ENCODE data around the gene MAP1A.

Gene MAP1A

DNA sequence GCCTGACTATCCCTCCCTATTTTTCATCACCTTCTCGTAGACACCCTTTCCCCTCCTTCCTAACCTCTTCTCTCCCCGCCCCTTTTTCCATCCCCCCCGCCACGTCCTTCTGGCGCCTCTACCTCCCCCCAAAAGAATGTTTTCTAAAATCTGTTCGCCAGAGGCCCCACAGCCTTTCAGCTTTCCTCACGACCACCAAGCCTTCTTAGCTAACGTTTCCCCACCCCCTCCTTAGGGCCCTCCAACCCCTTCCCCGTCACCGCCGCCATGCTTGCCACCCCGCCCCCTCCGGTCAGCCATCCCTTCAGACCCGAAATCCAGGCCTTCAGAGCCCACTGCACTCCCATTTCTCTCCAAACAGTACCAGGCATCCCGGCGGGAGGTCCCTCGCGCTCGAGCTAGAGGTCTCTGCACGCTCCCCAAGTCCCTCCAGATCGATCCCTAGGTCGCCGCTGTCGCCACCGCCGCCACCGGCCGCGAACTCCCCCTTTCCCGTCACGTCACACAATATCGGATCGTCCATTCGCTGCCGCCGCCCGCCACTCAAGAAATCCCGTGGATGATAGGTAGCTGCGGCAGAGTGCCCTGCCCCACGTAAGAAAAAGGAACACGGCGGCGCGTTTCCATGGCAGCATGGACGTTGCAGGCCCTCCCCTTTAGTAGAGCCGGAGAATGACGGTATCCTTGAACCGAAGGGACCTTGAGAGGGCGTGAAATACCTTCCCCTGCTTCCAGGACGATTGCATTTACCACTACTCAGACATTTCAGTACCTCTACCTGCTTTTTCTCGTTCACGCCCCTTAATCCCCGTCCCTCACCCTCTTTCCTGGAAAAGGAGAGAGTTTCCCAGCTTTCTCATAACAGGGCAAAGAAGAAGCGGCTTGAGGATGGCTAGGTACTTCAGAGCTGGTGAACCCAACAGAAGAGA lies 24.5 kb upstream of the MAP1A start, which contains the start of gene TP53BP1:
Gene TP53BP1 (minus strand): TSS at position 484 of the 929 bp plus-strand sequence. CDS start 113 bp downstream, at position 371.
- no peak for TF ChIP-seq POLR2A (IDR thresholded peaks at IDR 0.05; ENCODE audit: low read depth, low read length)
- no peak for TF ChIP-seq POLR2AphosphoS5 (IDR thresholded peaks at IDR 0.05; ENCODE audit: low read depth, low read length)
- TF ChIP-seq TAF1 (IDR thresholded peaks at IDR 0.05; ENCODE audit: borderline replicate concordance, low read depth, low read length): no peak
- DNase-seq (ENCODE audit: insufficient read length) (peak; percentile 90), FAIRE-seq (peak; percentile 98)

DNA sequence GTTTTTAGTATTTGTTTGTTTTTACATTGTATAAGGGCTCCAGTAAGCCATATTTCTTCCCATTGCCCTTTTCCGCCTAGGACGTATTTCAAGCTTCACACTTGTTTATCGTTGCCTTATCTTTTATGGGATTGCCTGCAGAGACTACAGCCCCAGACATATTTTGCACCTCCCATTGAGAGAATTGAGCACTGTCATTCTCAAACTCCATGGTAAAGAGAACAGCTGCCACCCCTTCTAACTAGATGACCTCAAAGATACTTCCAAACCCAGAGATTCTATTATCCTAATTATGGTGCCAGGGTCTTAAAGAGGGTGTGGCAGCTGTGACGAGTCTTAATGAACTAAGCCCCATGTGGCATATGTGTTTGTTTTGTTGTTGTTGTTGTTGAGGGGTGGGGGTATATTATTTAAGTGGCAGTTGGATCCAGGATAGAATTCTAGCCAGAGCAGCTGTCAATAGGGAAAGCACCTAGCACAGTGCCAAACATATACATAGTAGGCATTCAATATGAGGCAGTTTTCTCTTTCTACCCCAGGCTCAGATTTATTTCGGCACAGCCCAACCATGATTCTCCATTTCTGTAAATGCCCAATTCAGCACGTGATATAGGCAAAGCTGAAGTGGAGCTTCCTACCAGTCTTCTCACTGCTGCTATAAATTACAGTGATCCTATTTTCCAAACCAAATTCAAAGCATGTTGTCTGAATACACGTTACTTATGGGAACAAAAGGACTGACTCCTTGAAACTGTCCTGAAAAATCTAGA lies 23.5 kb upstream of the MAP1A start:
- no peak for DNase-seq (ENCODE audit: insufficient read length)
- no peak for TF ChIP-seq TAF1 (IDR thresholded peaks at IDR 0.05; ENCODE audit: borderline replicate concordance, low read depth, low read length)
- no peak for TF ChIP-seq POLR2A (IDR thresholded peaks at IDR 0.05; ENCODE audit: low read depth, low read length)
- TF ChIP-seq POLR2AphosphoS5 (IDR thresholded peaks at IDR 0.05; ENCODE audit: low read depth, low read length): no peak
- no peak for FAIRE-seq

DNA sequence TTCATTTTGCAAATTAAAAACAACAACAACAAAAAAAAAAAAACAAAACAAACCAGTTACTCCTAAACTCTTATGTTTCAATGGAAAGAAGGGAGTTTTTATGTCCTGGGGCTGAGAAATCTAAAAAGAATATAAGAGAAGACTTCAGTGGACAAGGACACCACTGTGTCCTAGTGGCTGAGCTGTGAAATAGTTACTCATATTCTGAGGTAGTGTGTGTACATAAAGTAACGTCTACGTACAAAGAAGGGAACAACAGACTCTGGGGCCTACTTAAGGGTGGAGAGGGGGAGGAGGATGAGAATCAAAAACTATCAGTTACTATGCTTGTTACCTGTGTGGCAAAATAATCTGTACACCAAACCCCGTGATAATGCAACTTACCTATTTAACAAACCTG lies 18.4 kb upstream of the MAP1A start:
- DNase-seq (ENCODE audit: insufficient read length) (no peak), FAIRE-seq (no peak)
- TF ChIP-seq POLR2AphosphoS5 (IDR thresholded peaks at IDR 0.05; ENCODE audit: low read depth, low read length) (no peak), POLR2A (IDR thresholded peaks at IDR 0.05; ENCODE audit: low read depth, low read length) (no peak), TAF1 (IDR thresholded peaks at IDR 0.05; ENCODE audit: borderline replicate concordance, low read depth, low read length) (no peak)

DNA sequence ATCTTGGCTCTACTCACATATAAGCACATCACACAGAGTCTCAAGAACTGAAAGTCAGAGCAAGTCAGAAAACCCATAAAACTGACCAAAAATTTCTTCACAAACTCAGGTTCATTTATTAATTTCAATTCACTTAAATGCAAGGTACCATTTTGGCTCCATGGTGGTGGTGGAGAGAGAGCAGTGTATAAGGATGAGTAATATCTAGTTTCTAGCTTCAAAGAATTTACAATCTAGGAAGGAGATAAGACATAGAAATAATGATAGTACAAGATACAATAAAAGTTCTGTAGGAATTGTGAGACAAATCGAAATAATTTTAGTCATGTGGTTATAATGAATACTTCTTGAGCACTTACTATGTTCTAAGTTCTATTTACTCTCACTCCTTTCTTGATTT lies 17.8 kb upstream of the MAP1A start:
- TF ChIP-seq POLR2AphosphoS5 (IDR thresholded peaks at IDR 0.05; ENCODE audit: low read depth, low read length): no peak
- no peak for TF ChIP-seq POLR2A (IDR thresholded peaks at IDR 0.05; ENCODE audit: low read depth, low read length)
- no peak for TF ChIP-seq TAF1 (IDR thresholded peaks at IDR 0.05; ENCODE audit: borderline replicate concordance, low read depth, low read length)
- FAIRE-seq: no peak
- DNase-seq (ENCODE audit: insufficient read length): no peak

DNA sequence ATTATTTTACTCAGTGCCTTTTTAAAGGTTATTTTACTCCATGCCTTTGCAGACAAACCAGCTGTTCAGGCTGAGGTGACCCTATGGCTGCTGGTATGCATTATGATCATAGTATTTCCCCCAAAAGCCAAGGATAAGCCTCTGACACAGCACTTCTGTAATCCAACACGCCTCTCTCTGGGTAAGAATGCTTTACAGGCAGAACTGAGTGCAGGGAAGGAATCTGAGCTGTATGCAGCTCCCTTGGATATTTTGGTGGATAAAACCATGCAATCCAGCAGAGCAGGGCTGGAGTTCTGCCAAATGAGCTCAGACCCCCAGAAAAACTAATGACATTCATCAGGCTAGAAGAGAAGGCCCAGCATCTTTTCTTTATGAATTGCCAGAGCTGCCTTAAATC lies 11.7 kb upstream of the MAP1A start:
- DNase-seq (ENCODE audit: insufficient read length) (no peak), FAIRE-seq (no peak)
- TF ChIP-seq POLR2A (IDR thresholded peaks at IDR 0.05; ENCODE audit: low read depth, low read length): no peak
- no peak for TF ChIP-seq POLR2AphosphoS5 (IDR thresholded peaks at IDR 0.05; ENCODE audit: low read depth, low read length)
- TF ChIP-seq TAF1 (IDR thresholded peaks at IDR 0.05; ENCODE audit: borderline replicate concordance, low read depth, low read length): no peak

DNA sequence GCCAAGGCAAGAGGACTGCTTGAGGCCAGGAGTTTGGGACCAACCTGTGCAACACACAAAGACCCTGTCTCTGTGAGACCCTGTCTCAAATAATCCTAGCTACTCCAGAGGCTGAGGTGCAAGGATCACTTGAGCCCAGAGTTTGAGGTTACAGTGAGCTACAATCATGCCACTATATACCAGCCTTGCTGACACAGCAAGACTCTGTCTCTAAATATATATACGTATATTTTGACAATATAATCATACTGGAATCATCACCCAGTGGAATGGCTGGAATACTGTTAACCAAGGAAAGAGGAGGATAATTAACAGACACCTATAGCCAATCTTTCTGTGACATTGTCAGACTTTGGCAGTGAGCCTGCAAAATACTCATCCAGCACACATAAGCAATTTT lies 9.0 kb upstream of the MAP1A start:
- TF ChIP-seq POLR2AphosphoS5 (IDR thresholded peaks at IDR 0.05; ENCODE audit: low read depth, low read length) (no peak), POLR2A (IDR thresholded peaks at IDR 0.05; ENCODE audit: low read depth, low read length) (no peak), TAF1 (IDR thresholded peaks at IDR 0.05; ENCODE audit: borderline replicate concordance, low read depth, low read length) (no peak)
- DNase-seq (ENCODE audit: insufficient read length): no peak
- FAIRE-seq: no peak

DNA sequence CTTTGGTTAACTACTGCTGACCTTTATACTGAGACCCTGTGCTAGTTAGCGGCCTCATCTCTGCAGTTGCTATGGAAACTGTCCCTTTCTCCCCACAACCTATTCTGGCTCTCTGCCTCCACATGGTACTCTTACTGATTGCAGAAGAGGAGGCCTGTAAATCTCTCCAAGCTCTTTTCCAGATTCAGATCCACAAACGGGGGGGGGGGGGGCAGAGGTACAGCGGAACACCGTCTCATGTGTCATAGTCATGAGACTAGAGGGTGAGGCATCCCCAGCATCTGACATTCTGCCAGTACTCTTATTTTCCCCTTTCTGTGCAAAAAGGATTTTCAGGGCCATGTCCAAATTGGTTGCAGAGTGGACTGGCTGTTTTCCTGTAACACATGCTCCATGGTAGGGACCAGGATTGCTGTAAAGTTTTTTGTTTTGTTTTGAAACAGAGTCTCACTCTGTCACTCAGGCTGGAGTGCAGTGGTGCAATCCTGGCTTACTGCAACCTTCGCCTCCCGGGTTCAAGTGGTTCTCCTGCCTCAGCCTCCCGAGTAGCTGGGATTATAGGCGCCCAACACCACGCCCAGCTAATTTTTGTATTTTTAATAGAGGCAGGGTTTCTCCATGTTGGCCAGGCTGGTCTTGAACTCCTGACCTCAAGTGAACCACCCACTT lies 8.3 kb upstream of the MAP1A start:
- no peak for TF ChIP-seq POLR2AphosphoS5 (IDR thresholded peaks at IDR 0.05; ENCODE audit: low read depth, low read length)
- no peak for TF ChIP-seq TAF1 (IDR thresholded peaks at IDR 0.05; ENCODE audit: borderline replicate concordance, low read depth, low read length)
- TF ChIP-seq POLR2A (IDR thresholded peaks at IDR 0.05; ENCODE audit: low read depth, low read length): no peak
- DNase-seq (ENCODE audit: insufficient read length): no peak
- FAIRE-seq: no peak

DNA sequence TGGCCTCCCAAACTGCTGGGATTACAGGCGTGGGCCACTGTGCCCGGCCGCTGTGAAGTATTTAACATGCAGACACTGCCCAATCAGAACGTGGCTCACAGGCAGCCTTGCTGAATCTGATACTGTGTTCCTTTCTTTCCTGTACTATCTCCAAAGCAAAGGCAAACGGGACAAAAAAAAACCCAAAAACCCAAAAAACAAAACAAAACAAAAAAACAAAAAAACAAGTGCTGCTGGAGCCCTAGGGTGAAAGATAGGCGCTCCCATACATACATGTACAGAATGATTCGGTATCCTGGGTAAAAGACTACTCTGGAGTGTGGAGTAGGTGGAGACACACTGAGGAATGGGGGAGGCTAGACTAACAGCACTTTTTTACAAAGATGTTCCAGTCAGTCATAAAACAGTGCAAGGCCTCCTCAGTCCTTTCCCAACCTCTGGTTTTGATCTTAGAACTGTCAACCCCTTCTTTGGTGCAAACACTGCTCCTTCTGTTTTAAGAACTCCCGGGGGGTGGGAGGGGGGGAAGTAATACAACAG lies 7.7 kb upstream of the MAP1A start:
- DNase-seq (ENCODE audit: insufficient read length) (no peak), FAIRE-seq (no peak)
- TF ChIP-seq TAF1 (IDR thresholded peaks at IDR 0.05; ENCODE audit: borderline replicate concordance, low read depth, low read length): no peak
- TF ChIP-seq POLR2A (IDR thresholded peaks at IDR 0.05; ENCODE audit: low read depth, low read length): no peak
- TF ChIP-seq POLR2AphosphoS5 (IDR thresholded peaks at IDR 0.05; ENCODE audit: low read depth, low read length): no peak

DNA sequence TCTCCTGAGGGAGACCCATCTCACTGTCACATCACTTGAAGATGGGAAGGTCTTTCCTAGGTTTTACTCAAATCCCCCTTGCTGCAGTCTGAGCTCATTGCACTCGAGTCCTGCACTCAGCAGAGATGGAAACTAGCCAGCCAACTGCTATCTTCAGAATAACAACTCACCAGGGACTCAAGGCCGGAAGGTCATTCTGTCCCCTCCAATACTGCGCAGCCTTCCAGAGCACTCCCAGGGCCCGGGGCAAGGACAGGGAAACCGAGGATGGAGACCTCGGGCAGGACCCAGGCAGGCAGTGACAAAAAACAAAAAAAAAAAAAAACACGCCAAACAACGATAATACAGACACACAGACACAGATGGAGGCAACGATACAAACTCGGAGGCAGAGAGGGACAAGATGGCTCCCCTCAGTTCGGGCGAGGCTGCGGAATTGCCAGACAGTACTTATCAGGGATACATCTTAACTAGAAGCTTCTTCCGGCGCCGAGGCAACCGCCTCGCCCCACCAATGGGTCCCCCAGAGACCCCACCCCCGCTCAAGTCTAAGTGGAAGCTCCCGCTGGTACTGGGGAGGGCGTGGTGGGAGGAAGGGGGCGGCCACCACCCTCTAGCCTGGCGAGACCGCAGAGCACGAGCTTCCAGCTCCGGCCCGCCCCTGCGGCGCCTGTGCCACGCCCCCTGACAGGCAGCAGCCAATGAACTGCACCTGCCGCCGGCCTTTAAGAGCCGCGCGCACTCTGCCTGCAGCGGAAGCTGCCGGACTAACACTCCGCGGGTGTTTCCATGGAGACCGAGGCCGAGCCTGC lies 7.0 kb upstream of the MAP1A start:
- DNase-seq (ENCODE audit: insufficient read length): peak; percentile 95
- FAIRE-seq: peak; percentile 95
- TF ChIP-seq POLR2A (IDR thresholded peaks at IDR 0.05; ENCODE audit: low read depth, low read length) (peak; percentile 51; the same call in 1 of the 2 replicates), TAF1 (IDR thresholded peaks at IDR 0.05; ENCODE audit: borderline replicate concordance, low read depth, low read length) (no peak), POLR2AphosphoS5 (IDR thresholded peaks at IDR 0.05; ENCODE audit: low read depth, low read length) (0 out of 2 replicates have a peak, but pooled peaks have one; percentile 45)

Data from GM12892 (cell line).